Central memory CD8-positive, alpha-beta T cell (primary cell): ENCODE results near the gene IL1RL2.

Experiments
- ATAC-seq: fragments of 150-1000 bp; cut with Tn5 transposase; replicated peaks from 2 replicates; pipeline ENCODE4 v1.10.0; 2022; ENCODE audit warnings: mild to moderate bottlenecking, moderate FRiP score, moderate number of reproducible peaks; ENCODE audit not compliant: poor library complexity, severe bottlenecking; ENCODE audit errors: extremely low read depth
- DNase-seq, 2 donors: peaks; one replicate each; pipeline ENCODE4 v3.0.0; 2021; ENCODE audit warnings: low spot score in 2 of 2
- H3K27ac Mint-ChIP-seq: one replicate; pipeline ENCODE4 v1.8.0; 2022; ENCODE audit warnings: low read depth, mild to moderate bottlenecking, moderate library complexity, mixed read lengths
- H3K27me3 Mint-ChIP-seq: one replicate; pipeline ENCODE4 v1.8.0; 2022; ENCODE audit warnings: mixed read lengths
- H3K36me3 Mint-ChIP-seq: one replicate; pipeline ENCODE4 v1.8.0; 2022; ENCODE audit warnings: mild to moderate bottlenecking, moderate library complexity, mixed read lengths; ENCODE audit not compliant: insufficient read depth
- H3K4me1 Mint-ChIP-seq: one replicate; pipeline ENCODE4 v1.8.0; 2022; ENCODE audit warnings: mixed read lengths
- H3K4me3 Mint-ChIP-seq: one replicate; pipeline ENCODE4 v1.8.0; 2022; ENCODE audit warnings: mild to moderate bottlenecking, moderate library complexity, mixed read lengths
- H3K9me3 Mint-ChIP-seq: one replicate; pipeline ENCODE4 v1.8.0; 2022; ENCODE audit warnings: mixed read lengths

Gene IL1RL2

DNA sequence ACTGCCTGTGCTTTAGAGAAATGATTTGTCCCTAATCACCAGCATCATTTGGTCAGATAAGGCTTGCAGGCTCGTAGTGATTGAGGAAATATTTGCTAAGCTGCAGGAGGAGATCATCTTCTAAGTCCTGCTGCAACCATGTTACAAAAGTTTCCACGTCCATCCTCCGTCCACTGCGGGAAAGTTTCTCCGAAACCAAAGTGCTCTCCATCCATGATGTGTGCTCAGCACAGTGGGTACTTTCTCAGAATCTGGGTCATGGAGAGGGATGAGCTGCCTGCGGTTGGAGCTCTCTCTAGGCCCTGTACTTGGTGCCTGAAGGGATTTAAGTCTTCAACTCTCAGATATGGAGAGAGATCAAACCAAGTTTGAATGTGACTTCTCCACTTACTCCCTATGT is 39.3 kb downstream of the IL1RL2 start:
- no peak overlapping the region for H3K4me3 Mint-ChIP-seq
- H3K9me3 Mint-ChIP-seq: no peaks in the 10 kb centered on the region
- peak overlapping the region; percentile 8 for H3K27ac Mint-ChIP-seq
- peaks cover 7% of the 10 kb centered on the region for H3K36me3 Mint-ChIP-seq
- no peaks in the 10 kb centered on the region for H3K27me3 Mint-ChIP-seq
- H3K4me1 Mint-ChIP-seq: peaks cover 9% of the 10 kb centered on the region
- ATAC-seq: no peak
- DNase-seq: no peak

DNA sequence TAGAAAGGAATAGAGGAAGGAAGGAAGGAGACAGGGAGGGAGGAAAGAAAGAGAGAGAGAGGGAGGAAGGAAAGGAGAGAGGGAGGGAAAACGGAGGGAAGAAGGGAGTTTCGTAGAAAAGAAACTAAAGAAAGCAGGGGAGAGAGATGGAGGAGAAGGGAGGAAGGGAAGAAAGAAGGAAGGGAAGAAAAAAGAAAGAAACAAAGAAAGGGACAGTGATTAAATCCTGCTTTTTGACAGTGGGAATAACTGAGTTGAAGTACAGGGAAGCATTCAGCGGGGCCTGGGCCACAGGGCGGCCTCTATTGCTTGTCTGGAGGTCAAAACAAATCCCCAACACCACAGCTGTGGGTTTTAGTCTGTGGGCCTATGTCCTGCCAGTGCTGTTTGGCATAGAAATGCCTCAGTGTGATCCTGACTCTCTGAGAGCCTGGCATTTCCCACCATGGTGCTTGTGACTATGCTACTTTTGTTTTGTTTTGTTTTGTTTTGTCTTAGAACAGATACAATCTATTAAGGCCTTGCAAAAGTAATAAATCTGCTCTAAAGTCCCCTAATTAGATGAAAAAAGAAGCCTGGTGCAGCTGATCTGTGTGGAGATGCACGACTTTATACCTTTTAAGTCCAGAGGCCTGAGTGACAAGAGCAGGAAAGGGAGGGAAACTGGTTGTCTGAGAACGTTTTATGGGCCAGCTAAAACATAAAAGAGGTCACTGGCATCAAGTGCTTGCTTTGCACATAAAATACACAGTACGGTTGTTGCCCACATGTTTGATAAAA is 40.0 kb downstream of the IL1RL2 start:
- Mint-ChIP-seq H3K27me3 (no peaks in the 10 kb centered on the region), H3K9me3 (no peaks in the 10 kb centered on the region), H3K4me1 (peaks cover 9% of the 10 kb centered on the region), H3K36me3 (peaks cover 5% of the 10 kb centered on the region), H3K27ac (peak overlapping the region; percentile 8), H3K4me3 (no peak overlapping the region)
- no peak for DNase-seq
- ATAC-seq: no peak

DNA sequence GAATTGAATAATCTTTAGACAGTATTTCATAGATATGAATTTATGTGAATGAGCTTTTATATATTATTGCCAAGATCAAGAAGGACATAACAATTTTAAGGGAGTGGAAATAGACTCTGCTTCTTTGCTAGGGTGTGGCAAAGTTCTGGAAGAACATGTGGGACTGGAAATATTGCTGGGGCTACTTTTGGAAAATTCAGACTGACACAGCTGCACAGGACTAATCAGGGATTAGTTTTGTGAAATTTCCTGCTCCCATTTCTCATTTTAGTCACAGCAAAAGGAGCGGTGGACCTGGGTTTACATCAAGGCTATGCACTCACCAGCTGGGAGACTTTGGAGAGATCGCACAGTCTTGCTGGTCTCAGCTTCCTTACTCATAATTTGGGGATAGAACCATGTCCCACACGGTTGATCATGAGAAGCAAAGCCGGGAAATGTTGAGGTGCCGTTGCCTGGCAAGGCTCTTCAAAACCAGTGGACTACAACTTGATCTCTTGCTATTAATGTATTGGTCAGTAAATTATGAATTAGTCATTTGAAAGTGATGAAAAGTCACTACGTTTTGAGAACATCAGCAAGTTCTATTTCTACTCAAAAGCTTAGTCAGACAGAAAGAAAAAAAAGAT is 42.4 kb downstream of the IL1RL2 start:
- no peak for ATAC-seq
- peaks cover 9% of the 10 kb centered on the region for H3K4me1 Mint-ChIP-seq

DNA sequence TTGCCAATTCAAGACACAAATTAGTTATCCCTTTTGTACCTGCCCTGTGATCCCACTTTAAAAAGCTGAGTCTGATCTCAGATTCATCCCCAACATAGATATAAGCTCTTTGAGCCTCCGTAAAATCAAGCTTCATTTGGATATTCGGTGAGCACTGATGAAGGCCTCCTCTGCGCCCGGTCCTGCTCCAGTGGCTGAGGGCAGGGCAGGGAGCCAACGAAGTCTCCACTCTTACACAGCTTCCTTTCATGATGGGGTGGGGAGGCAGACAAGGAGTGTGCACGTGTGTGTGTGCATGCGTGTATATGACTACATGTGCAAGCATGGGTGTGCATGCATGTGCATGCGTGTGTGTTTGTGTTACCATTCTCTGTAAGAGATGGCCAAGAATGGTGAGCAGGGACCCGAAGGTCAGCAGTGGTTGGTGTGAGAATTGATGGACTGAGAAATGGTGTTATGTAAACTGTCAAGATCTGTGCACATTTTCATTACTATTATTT is 43.6 kb downstream of the IL1RL2 start:
- Mint-ChIP-seq H3K4me1 (peaks cover 9% of the 10 kb centered on the region), H3K27me3 (no peaks in the 10 kb centered on the region), H3K4me3 (no peak overlapping the region), H3K36me3 (peaks cover 3% of the 10 kb centered on the region), H3K9me3 (no peaks in the 10 kb centered on the region), H3K27ac (no peak overlapping the region)
- ATAC-seq (no peak), DNase-seq (no peak)

More for the DNA sequence above, 42.4 kb downstream of the IL1RL2 start:
- H3K4me3 Mint-ChIP-seq: no peak overlapping the region
- H3K9me3 Mint-ChIP-seq: no peaks in the 10 kb centered on the region
- peaks cover 4% of the 10 kb centered on the region for H3K36me3 Mint-ChIP-seq
- DNase-seq: no peak
- no peaks in the 10 kb centered on the region for H3K27me3 Mint-ChIP-seq
- H3K27ac Mint-ChIP-seq: no peak overlapping the region

DNA sequence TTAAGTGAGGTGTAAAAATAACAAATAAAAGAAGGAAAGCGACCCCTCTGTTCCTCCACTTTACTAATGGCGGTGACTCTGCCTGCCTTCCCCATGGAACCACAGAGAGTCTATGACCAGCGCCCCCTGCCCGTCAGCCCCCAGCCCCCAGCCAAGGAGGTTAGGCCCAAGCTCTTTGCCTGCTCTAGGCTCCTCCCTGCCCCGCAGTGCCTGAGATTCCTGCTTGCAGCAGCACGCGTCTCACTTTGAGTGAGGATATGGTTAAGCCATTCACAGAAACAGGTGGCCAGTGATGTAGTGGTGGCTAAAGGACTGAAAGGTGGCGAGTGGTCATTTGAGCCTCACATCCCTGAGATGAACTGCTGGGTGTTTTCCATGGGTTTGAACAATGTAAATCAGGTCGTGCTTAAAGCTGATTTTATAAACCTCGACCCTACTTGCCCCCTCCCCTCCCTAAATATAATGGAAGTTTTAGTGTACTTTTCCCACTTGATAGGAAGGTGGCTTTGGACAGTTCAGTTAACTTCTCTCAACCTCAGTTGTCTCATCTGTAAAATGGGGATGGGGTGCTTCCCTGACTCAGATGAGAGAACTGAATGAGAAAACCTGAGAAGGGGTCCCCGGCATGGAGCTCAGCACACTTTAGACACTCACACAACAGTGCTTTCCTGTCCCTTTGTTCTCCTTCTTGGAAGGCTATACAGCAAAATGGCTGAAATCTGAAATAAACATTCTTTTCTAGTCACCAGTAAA is 46.5 kb downstream of the IL1RL2 start:
- no peaks in the 10 kb centered on the region for H3K9me3 Mint-ChIP-seq
- ATAC-seq: no peak
- no peak for DNase-seq
- H3K4me3 Mint-ChIP-seq: no peak overlapping the region
- no peaks in the 10 kb centered on the region for H3K27me3 Mint-ChIP-seq
- H3K4me1 Mint-ChIP-seq: peaks cover under 1% of the 10 kb centered on the region
- no peaks in the 10 kb centered on the region for H3K36me3 Mint-ChIP-seq
- no peak overlapping the region for H3K27ac Mint-ChIP-seq

DNA sequence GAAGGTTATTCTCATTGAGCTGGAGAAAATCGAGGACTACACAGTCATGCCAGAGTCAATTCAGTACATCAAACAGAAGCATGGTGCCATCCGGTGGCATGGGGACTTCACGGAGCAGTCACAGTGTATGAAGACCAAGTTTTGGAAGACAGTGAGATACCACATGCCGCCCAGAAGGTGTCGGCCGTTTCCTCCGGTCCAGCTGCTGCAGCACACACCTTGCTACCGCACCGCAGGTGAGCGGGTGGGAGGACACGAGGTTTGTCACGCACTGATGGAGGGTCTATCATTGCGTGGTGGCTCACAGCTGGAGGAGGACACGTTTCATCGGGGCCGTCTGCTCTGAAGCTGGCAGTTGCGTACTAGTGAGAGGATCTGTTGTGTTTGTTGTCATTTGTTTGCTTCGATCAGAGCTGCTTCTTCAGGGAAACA is 48.2 kb downstream of the IL1RL2 start:
- H3K4me1 Mint-ChIP-seq: peaks cover 10% of the 10 kb centered on the region
- H3K27ac Mint-ChIP-seq: no peak overlapping the region
- no peaks in the 10 kb centered on the region for H3K27me3 Mint-ChIP-seq
- DNase-seq (no peak), ATAC-seq (no peak)
- no peaks in the 10 kb centered on the region for H3K9me3 Mint-ChIP-seq
- peaks cover 2% of the 10 kb centered on the region for H3K36me3 Mint-ChIP-seq
- H3K4me3 Mint-ChIP-seq: no peak overlapping the region

DNA sequence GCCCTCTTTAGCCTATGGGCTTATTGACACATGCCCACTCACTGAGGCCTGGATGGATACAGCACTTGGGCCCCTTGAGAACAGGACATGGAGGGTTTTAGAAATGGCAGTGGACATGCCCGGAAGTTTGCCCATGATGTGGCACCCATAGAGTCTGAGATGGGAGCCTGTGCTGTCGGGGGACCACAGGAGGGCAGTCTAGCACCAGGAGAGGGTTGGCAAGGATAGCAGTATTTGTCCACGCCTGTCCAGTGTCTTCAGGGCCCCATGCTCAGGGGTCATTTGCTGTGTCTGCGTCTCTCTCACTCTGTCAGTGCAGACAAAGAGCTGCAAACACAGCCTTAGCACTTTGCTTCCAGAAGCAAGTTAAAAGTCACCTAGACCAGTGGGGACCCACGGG is 48.7 kb downstream of the IL1RL2 start:
- H3K9me3 Mint-ChIP-seq: no peaks in the 10 kb centered on the region
- DNase-seq (no peak), ATAC-seq (peak; percentile 36)
- H3K27me3 Mint-ChIP-seq: no peaks in the 10 kb centered on the region
- peaks cover 11% of the 10 kb centered on the region for H3K4me1 Mint-ChIP-seq
- H3K36me3 Mint-ChIP-seq: peaks cover 2% of the 10 kb centered on the region
- no peak overlapping the region for H3K27ac Mint-ChIP-seq
- no peak overlapping the region for H3K4me3 Mint-ChIP-seq

DNA sequence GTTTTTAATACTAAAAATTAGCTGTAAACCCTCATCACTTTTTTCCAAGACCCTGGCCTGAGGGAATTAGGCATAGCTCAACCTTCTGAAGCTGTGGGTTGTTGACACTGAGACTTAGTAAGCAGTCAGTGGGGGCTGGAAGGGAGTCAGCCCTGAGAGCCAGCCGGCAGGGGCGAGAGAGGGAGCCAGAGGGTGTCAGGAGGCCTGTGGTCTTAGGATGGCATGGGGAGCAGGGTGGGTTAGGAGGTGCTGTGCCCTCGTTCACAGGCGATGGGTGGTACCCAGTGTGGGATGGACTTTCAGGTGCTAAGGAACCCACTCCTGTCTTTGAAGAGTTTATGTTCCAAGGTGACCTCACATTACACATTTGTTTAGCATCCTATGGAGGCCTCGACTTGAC is 49.3 kb downstream of the IL1RL2 start:
- DNase-seq (no peak), ATAC-seq (no peak)
- no peak overlapping the region for H3K4me3 Mint-ChIP-seq
- no peaks in the 10 kb centered on the region for H3K27me3 Mint-ChIP-seq
- no peak overlapping the region for H3K27ac Mint-ChIP-seq
- no peaks in the 10 kb centered on the region for H3K9me3 Mint-ChIP-seq
- H3K4me1 Mint-ChIP-seq: peaks cover 18% of the 10 kb centered on the region
- peaks cover 3% of the 10 kb centered on the region for H3K36me3 Mint-ChIP-seq

DNA sequence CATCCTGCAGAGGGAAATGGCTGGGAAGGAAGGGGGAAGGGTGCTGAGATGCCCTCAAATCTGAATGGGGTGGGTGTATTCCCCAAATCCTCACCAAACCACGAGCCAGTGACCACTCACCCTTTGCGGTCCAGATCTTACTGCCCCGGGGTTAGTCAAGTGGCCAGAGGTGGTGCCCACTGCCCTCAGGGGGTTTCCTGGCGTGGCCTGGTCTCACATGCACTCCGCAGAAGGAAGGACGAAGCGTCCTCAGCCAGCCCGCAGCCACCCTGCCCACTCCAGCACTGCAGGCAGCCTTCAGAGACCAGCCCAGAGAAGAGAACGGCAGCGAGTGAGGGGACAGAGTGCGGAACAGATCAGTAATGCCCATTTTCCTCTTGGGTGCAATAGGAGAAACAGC is 50.4 kb downstream of the IL1RL2 start:
- Mint-ChIP-seq H3K27me3 (no peaks in the 10 kb centered on the region), H3K9me3 (no peaks in the 10 kb centered on the region), H3K27ac (no peak overlapping the region), H3K4me1 (peaks cover 19% of the 10 kb centered on the region), H3K36me3 (peaks cover 4% of the 10 kb centered on the region), H3K4me3 (no peak overlapping the region)
- ATAC-seq (no peak), DNase-seq (no peak)

DNA sequence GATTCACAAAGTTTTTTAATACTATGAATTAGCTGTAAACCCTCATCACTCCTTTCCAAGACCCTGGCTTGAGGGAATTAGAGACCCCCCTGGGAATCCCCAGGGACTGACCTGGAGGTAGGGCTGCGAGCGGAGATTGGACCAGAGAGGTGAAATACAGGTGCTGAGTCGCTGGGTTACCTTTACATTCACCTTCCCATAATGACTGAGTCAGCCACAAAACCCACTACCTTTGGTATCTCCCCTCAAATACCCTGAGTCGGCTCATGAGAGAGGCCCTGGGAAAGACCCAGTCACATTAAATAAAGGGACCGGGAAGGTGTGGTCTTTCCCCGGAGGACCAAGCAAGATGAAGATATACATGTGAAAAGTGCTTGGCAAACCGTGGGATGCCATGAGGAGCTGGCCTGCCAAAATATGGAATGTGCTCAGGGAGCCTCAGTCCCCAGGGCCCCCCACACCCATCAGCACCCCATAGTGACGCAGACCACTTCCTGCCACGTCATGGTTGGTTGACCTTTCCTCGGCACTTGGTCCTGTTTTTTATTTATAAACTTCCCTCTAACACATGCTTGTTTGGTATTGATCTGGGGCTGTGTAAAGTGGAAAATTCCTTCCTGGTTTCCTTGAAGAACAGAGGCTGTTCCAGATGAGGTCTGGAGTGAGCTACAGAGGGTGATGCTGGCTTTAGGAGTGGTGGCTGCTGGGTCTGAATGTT is 51.4 kb downstream of the IL1RL2 start:
- H3K4me1 Mint-ChIP-seq: peaks cover 19% of the 10 kb centered on the region
- DNase-seq: no peak
- H3K27me3 Mint-ChIP-seq: no peaks in the 10 kb centered on the region
- H3K4me3 Mint-ChIP-seq: no peak overlapping the region
- no peak overlapping the region for H3K27ac Mint-ChIP-seq
- peaks cover 4% of the 10 kb centered on the region for H3K36me3 Mint-ChIP-seq
- no peak for ATAC-seq
- no peaks in the 10 kb centered on the region for H3K9me3 Mint-ChIP-seq

DNA sequence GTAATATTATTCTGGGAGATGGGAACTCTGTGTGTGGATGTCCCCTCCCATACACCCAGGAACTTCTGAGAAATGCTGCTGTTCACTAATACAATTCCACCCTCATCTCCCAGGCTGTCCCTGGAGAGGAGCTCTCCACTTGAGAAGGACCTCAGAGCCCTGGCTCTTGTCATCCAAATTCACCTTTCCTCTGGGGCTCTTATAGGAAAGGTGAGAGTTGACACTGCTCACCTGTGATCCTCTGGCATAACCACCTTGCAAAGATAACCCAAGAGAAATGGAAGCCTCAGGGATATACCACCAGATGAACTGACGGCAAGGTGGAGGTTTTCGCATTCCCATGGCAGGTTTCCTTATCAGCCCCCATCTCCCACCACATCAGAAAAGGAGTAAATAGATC is 52.0 kb downstream of the IL1RL2 start:
- H3K4me1 Mint-ChIP-seq: peaks cover 19% of the 10 kb centered on the region
- no peak for DNase-seq
- no peak overlapping the region for H3K4me3 Mint-ChIP-seq
- H3K27ac Mint-ChIP-seq: no peak overlapping the region
- no peak for ATAC-seq
- no peaks in the 10 kb centered on the region for H3K9me3 Mint-ChIP-seq
- no peaks in the 10 kb centered on the region for H3K27me3 Mint-ChIP-seq
- H3K36me3 Mint-ChIP-seq: peaks cover 4% of the 10 kb centered on the region

DNA sequence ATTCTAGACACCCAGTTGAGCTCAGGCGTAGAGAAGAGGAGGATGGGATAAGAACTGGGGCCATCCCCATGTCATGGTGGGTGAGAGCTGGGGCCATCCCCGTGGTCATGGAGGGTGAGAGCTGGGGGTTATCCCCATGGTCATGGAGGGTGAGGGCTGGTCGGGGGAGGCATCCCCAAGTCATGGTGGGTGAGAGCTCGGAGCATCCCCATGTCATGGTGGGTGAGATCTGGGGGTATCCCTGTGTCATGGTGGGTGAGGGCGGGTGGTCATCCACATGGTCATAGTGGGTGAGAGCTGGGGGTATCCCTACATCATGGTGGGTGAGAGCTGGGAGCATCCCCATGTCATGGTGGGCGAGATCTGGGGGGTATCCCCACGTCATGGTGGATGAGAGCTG is 52.5 kb downstream of the IL1RL2 start:
- no peak for DNase-seq
- no peaks in the 10 kb centered on the region for H3K9me3 Mint-ChIP-seq
- H3K4me1 Mint-ChIP-seq: peaks cover 19% of the 10 kb centered on the region
- ATAC-seq: no peak
- H3K27ac Mint-ChIP-seq: no peak overlapping the region
- H3K4me3 Mint-ChIP-seq: no peak overlapping the region
- H3K36me3 Mint-ChIP-seq: peaks cover 4% of the 10 kb centered on the region
- H3K27me3 Mint-ChIP-seq: no peaks in the 10 kb centered on the region
